IMR-90 (cell line): ENCODE results near the gene ARSD. TPM values are rescaled to one million over a fixed set of nuclear protein-coding genes. Genes with fewer than 3 reads are reported as not detected.

Source experiments
- polyA plus RNA-seq, 3 experiments: library from polyadenylated mRNA; depleted of rRNA; stranded (reverse); fragments of >200 nt; gene quantifications; 2 replicates each; pipeline ENCODE4 v1.2.3, GENCODE V29; 2012; ENCODE audit warnings: low replicate concordance in 1 of 3
- total RNA-seq: library from RNA; depleted of rRNA; stranded (reverse); fragments of >200 nt; gene quantifications from 2 replicates; pipeline ENCODE4 v1.2.3, GENCODE V29; 2012; rRNA removed

ARSD gene
- total and polyA plus RNA-seq, 2 of the 4 experiments (the other 2 are of a cell fraction) = 5.1 to 6.3 TPM

Other genes starting within 250 kb of the ARSD start
- 102 and 107 TPM in 2 replicates for gene CD99, start 238.0 kb downstream of the ARSD start, total RNA-seq
- gene CD99, start 238.0 kb downstream of the ARSD start, polyA plus RNA-seq (2012; rRNA removed) = 369 and 477 TPM in 2 replicates
- under 0.01 TPM in 1 of 2 replicates, not detected in the other for gene XG, start 177.3 kb downstream of the ARSD start, total RNA-seq
- not detected in 2 replicates for gene XG, start 177.3 kb downstream of the ARSD start, polyA plus RNA-seq (2012; rRNA removed)
- gene GYG2, start 100.4 kb downstream of the ARSD start, total RNA-seq = 9.2 and 13.1 TPM in 2 replicates
- gene GYG2, start 100.4 kb downstream of the ARSD start, polyA plus RNA-seq (2012; rRNA removed) = 8.2 and 9.6 TPM in 2 replicates
- not detected in 2 replicates for gene ARSH, start 77.2 kb upstream of the ARSD start, total RNA-seq
- gene ARSH, start 77.2 kb upstream of the ARSD start, polyA plus RNA-seq (2012; rRNA removed) = not detected in 2 replicates
- gene ARSF, start 112.1 kb upstream of the ARSD start, total RNA-seq = not detected in 2 replicates
- not detected in 2 replicates for gene ARSF, start 112.1 kb upstream of the ARSD start, polyA plus RNA-seq (2012; rRNA removed)